Keratinocyte (primary cell): ENCODE data around the gene STK38. TPM values are rescaled to one million over a fixed set of nuclear protein-coding genes. Genes with fewer than 3 reads are reported as not detected.

Source experiments
- DNase-seq: peaks from one replicate; pipeline ENCODE4 v3.0.0-alpha.2; 2011; ENCODE audit warnings: low read depth, missing footprints, low spot score
- FAIRE-seq: peaks from 2 replicates; lab custom pipeline; 2011; peaks lifted over from hg19 to GRCh38; lab: Jason Lieb, UNC
- H2AFZ ChIP-seq: 2 replicates; pipeline ENCODE4 v1.6.0; 2012; ENCODE audit warnings: low read length, control low read depth, inconsistent platforms; ENCODE audit not compliant: control insufficient read depth
- H3K27ac ChIP-seq: 2 replicates; pipeline ENCODE4 v1.5.1; 2011; ENCODE audit warnings: low read length; ENCODE audit not compliant: control insufficient read depth, insufficient read depth
- H3K27me3 ChIP-seq: 3 replicates; pipeline ENCODE4 v1.6.0; 2011; ENCODE audit warnings: low read length; ENCODE audit not compliant: control insufficient read depth, insufficient read depth; ENCODE audit errors: extremely low read depth
- H3K36me3 ChIP-seq, 2 experiments: 2 replicates in 1 of 2; 3 replicates in 1 of 2; pipeline ENCODE4 v1.5.1; 2011; ENCODE audit warnings: low read length in 2 of 2, mild to moderate bottlenecking in 1 of 2; ENCODE audit not compliant: control insufficient read depth in 2 of 2, insufficient read depth in 2 of 2; ENCODE audit errors: extremely low read depth in 1 of 2
- H3K4me1 ChIP-seq: 3 replicates; pipeline ENCODE4 v1.5.1; 2011; ENCODE audit warnings: low read length; ENCODE audit not compliant: control insufficient read depth, insufficient read depth; ENCODE audit errors: extremely low read depth
- H3K4me2 ChIP-seq: 3 replicates; pipeline ENCODE4 v1.6.0; 2011; ENCODE audit warnings: low read depth, low read length; ENCODE audit not compliant: control insufficient read depth, insufficient read depth; ENCODE audit errors: extremely low read depth
- H3K4me3 ChIP-seq, 3 experiments: fragments of 200-600 bp in 1 of 3; sonication (generic) in 1 of 3; 2 replicates in 2 of 3; 3 replicates in 1 of 3; pipeline ENCODE4 v1.5.1; 2011 to 2016; ENCODE audit warnings: low read length in 3 of 3, mild to moderate bottlenecking in 3 of 3, control low read depth in 2 of 3, inconsistent platforms in 1 of 3, low read depth in 1 of 3, mixed read lengths in 1 of 3, mixed run types in 1 of 3, moderate library complexity in 1 of 3; ENCODE audit not compliant: control insufficient read depth in 2 of 3, insufficient read depth in 2 of 3; ENCODE audit errors: extremely low read depth in 1 of 3
- H3K79me2 ChIP-seq: 2 replicates; pipeline ENCODE4 v1.6.0; 2012; ENCODE audit warnings: low read length; ENCODE audit not compliant: control insufficient read depth, insufficient read depth
- H3K9ac ChIP-seq: 3 replicates; pipeline ENCODE4 v1.6.0; 2011; ENCODE audit warnings: low read length; ENCODE audit not compliant: control insufficient read depth, insufficient read depth; ENCODE audit errors: extremely low read depth
- H3K9me1 ChIP-seq: 3 replicates; pipeline ENCODE4 v1.6.0; 2011; ENCODE audit warnings: low read length; ENCODE audit not compliant: control insufficient read depth, insufficient read depth; ENCODE audit errors: extremely low read depth
- H3K9me3 ChIP-seq: 2 replicates; pipeline ENCODE4 v1.5.1; 2012; ENCODE audit warnings: low read depth, low read length; ENCODE audit not compliant: control insufficient read depth
- H4K20me1 ChIP-seq: 3 replicates; pipeline ENCODE4 v1.6.0; 2011; ENCODE audit warnings: low read length; ENCODE audit not compliant: control insufficient read depth, insufficient read depth; ENCODE audit errors: extremely low read depth
- EZH2 ChIP-seq: IDR thresholded peaks from one replicate; pipeline ENCODE4 v1.6.1; 2012; ENCODE audit warnings: inconsistent platforms, mild to moderate bottlenecking, low read length, moderate library complexity
- dilution Hi-C: fragments of 300-500 bp; cut with MboI; formaldehyde crosslinking; loops from one replicate; pipeline ENCODE4 v1.7.0; 2020; ENCODE audit warnings: low sequenced_read_pairs; ENCODE audit not compliant: extremely low pct_ligation_motif_present
- polyA plus RNA-seq, 5 experiments: library from polyadenylated mRNA; depleted of rRNA in 3 of 5; stranded (reverse) in 3 of 5; stranded (forward) in 1 of 5; unstranded in 1 of 5; fragments of >200 nt; gene quantifications; 1 replicate in 1 of 5; 2 replicates in 3 of 5; 3 replicates in 1 of 5; pipeline versions ENCODE4 v1.2.1 to v1.2.3, GENCODE V29; 2011 to 2012; ENCODE audit warnings: missing spikeins in 2 of 5, low read depth in 1 of 5, low replicate concordance in 1 of 5
- small RNA-seq, 3 experiments: library from RNA; depleted of rRNA; stranded (forward); fragments of <200 nt; gene quantifications; one replicate each; pipeline ENCODE3, GENCODE V24; 2012; ENCODE audit warnings: low read depth in 3 of 3, low replicate concordance in 1 of 3; ENCODE audit not compliant: insufficient read length in 3 of 3
- TF ChIP-seq, protein P1 (sequence below), 3 experiments: IDR thresholded peaks in 1 of 3; conservative IDR thresholded peaks in 1 of 3; optimal IDR thresholded peaks in 1 of 3; 2 replicates in 2 of 3; 3 replicates in 1 of 3; pipeline versions ENCODE3 to v1.5.1; 2011; ENCODE audit warnings: low read length in 3 of 3, mild to moderate bottlenecking in 3 of 3, moderate library complexity in 2 of 3, control low read depth in 1 of 3, inconsistent platforms in 1 of 3; ENCODE audit not compliant: insufficient read depth in 2 of 3; ENCODE audit errors: extremely low read depth in 1 of 3

The STK38 gene
- polyA plus RNA-seq, 1 donor (not counting 4 experiments of a cell fraction or from before 2014, with no cell fraction given): 24.4 TPM

DNA sequence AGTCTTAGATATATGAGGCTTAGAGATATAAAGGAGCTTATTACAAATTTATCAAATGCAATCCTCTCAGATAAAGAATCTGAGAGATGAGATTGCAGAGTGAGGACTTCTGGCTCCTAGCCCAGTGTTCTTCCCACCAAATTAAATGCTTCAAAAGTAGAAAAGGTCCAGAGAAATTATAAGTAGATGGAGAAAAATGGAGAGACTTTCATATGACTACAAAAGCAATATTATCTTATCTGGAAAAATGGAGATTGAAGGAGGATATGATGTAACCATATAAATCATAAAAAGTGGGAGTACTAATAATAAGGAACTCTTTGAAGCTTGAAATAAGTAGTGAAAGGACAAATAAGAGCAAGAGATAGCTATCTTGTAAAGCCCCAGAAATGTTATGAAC, 101.7 kb downstream of the STK38 start:
- H3K4me1 ChIP-seq: peaks cover 32% of the 10 kb centered on the region
- no peak overlapping the region for H3K27ac ChIP-seq
- no peak overlapping the region for H2AFZ ChIP-seq
- H4K20me1 ChIP-seq: no peaks in the 10 kb centered on the region
- H3K9me1 ChIP-seq: peaks cover 3% of the 10 kb centered on the region
- H3K9me3 ChIP-seq: no peaks in the 10 kb centered on the region
- DNase-seq (no peak), FAIRE-seq (no peak)
- no peaks in the 10 kb centered on the region for H3K27me3 ChIP-seq
- no peak overlapping the region for H3K4me3 ChIP-seq
- no peak overlapping the region for H3K9ac ChIP-seq
- peaks cover 48% of the 10 kb centered on the region for H3K79me2 ChIP-seq
- dilution Hi-C loops: no loop called here
- TF ChIP-seq EZH2: no peak
- TF ChIP-seq, protein P1, sequence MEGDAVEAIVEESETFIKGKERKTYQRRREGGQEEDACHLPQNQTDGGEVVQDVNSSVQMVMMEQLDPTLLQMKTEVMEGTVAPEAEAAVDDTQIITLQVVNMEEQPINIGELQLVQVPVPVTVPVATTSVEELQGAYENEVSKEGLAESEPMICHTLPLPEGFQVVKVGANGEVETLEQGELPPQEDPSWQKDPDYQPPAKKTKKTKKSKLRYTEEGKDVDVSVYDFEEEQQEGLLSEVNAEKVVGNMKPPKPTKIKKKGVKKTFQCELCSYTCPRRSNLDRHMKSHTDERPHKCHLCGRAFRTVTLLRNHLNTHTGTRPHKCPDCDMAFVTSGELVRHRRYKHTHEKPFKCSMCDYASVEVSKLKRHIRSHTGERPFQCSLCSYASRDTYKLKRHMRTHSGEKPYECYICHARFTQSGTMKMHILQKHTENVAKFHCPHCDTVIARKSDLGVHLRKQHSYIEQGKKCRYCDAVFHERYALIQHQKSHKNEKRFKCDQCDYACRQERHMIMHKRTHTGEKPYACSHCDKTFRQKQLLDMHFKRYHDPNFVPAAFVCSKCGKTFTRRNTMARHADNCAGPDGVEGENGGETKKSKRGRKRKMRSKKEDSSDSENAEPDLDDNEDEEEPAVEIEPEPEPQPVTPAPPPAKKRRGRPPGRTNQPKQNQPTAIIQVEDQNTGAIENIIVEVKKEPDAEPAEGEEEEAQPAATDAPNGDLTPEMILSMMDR (optimal IDR thresholded peaks at IDR 0.05 in 1 of 3, IDR thresholded peaks at IDR 0.05 in 1 of 3, conservative IDR thresholded peaks at IDR 0.05 in 1 of 3; ENCODE audit: extremely low read depth in 1 of 3, insufficient read depth in 2 of 3, low read length in 3 of 3): no peak
- H3K4me2 ChIP-seq: no peak overlapping the region
- peaks cover 0 to 2% of the 10 kb centered on the region in 2 experiments for H3K36me3 ChIP-seq

DNA sequence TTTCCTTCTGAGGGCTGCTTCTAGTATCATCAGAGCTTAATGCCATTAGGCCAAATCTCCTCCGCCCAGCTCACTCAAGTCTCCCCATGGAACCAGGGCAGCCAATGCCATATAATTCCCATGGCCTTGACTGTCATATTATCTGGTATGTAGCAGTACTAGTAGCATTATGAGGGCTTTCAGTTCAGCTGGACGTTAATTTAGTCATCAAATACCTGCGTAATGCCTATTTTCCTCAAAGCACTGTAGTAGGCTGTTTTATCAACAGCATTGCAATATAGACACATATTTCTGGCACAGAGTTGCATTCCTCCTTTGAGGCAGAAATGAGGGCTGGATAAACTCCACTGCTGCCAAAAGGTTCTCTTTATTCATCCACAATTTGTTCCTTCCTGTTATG, 102.8 kb downstream of the STK38 start:
- peak overlapping the region; percentile 89 for H3K27ac ChIP-seq
- no peak for DNase-seq

More for the DNA sequence above, 102.8 kb downstream of the STK38 start:
- no peaks in the 10 kb centered on the region for H4K20me1 ChIP-seq
- peak overlapping the region; percentile 99 for H3K4me2 ChIP-seq
- dilution Hi-C loops: no loop called here
- H3K4me1 ChIP-seq: peaks cover 32% of the 10 kb centered on the region
- TF ChIP-seq, protein P1 (optimal IDR thresholded peaks at IDR 0.05 in 1 of 3, IDR thresholded peaks at IDR 0.05 in 1 of 3, conservative IDR thresholded peaks at IDR 0.05 in 1 of 3; ENCODE audit: extremely low read depth in 1 of 3, insufficient read depth in 2 of 3, low read length in 3 of 3): no peak
- no peak for TF ChIP-seq EZH2
- peaks cover 45% of the 10 kb centered on the region for H3K79me2 ChIP-seq
- H3K9ac ChIP-seq: peak overlapping the region; percentile 93
- FAIRE-seq: peak; percentile 20
- H3K36me3 ChIP-seq: peaks cover 0 to 2% of the 10 kb centered on the region in 2 experiments
- H3K9me3 ChIP-seq: no peaks in the 10 kb centered on the region
- H3K27me3 ChIP-seq: no peaks in the 10 kb centered on the region
- no peak overlapping the region for H2AFZ ChIP-seq
- peak overlapping the region; percentile 68 to 96 (median 96) for H3K4me3 ChIP-seq
- peaks cover 3% of the 10 kb centered on the region for H3K9me1 ChIP-seq

Small RNAs within 50 kb of the gene (small RNA-seq; reads per million reads assigned to genes)
- 0 reads per million in 3 experiments for gene RN7SL502P

Other genes with a start within 250 kb of the STK38 start
- gene BNIP5, start 210.6 kb downstream of the STK38 start, polyA plus RNA-seq: not detected in 3 replicates
- gene ETV7, start 159.8 kb downstream of the STK38 start, polyA plus RNA-seq: 0.22 to 0.27 TPM (median 0.25 TPM) in 3 replicates
- gene PXT1, start 104.6 kb downstream of the STK38 start, polyA plus RNA-seq: 0.06 to 0.08 TPM (median 0.06 TPM) in 3 replicates
- gene KCTD20, start 104.5 kb downstream of the STK38 start, polyA plus RNA-seq: 23.3 to 31.8 TPM (median 24.8 TPM) in 3 replicates
- gene SRSF3, start 46.9 kb upstream of the STK38 start, polyA plus RNA-seq: 194 to 481 TPM (median 398 TPM) in 3 replicates
- 146 to 355 TPM (median 185 TPM) in 3 replicates for gene CDKN1A, start 131.2 kb upstream of the STK38 start, polyA plus RNA-seq
- gene RAB44, start 150.3 kb upstream of the STK38 start, polyA plus RNA-seq: 0.03 TPM in 2 of 3 replicates, not detected in the other